ENCODE measurements around the gene DCTPP1. TPM values are rescaled to one million over a fixed set of nuclear protein-coding genes. Genes with fewer than 3 reads are reported as not detected.
A peak's percentile ranks its signal among the peaks of the same experiment; 100 is the strongest.

The DCTPP1 gene
- total and polyA plus RNA-seq, 9 of the 15 experiments (the other 6 are each of a cell fraction or from before 2014, with no cell fraction given) = 45.0 to 132 (median 80.6) TPM

- peak overlapping the region; percentile 81 for H3K27ac ChIP-seq (ENCODE audit: extremely low read depth, low read depth, low read length)
- no peaks in the 10 kb centered on the region for H3K27me3 ChIP-seq (ENCODE audit: control insufficient read depth in 2 of 2, insufficient read depth in 2 of 2, low read length in 2 of 2)
- no peaks in the 10 kb centered on the region for H4K20me1 ChIP-seq (replicated peaks; ENCODE audit: control insufficient read depth, insufficient read depth, low read length)
- H3K9me3 ChIP-seq (replicated peaks; ENCODE audit: control insufficient read depth, insufficient read depth, low read depth, low read length) = no peaks in the 10 kb centered on the region
- DNase-seq (ENCODE audit: extremely low read depth in 1 of 4, low spot score in 3 of 4) (no peak), FAIRE-seq (no peak), ATAC-seq (no peak; the same call in 2 of the 3 replicates)
- peak overlapping the region; percentile 96 for H2AFZ ChIP-seq (ENCODE audit: low read depth, low read length)
- H3K9ac ChIP-seq (ENCODE audit: insufficient read depth in 1 of 2, low read depth in 2 of 2, low read length in 2 of 2) = peak overlapping the region; percentile 69 to 97
- H3K9me1 ChIP-seq (ENCODE audit: control insufficient read depth, insufficient read depth, low read length) = no peaks in the 10 kb centered on the region
- ChIA-PET POLR2A (interaction anchor here (0.6 to 1.7 kb wide), 7 partner anchors 9 to 252 kb away, joined by 3 to 9 read pairs (median 3); partner anchors contain the start of genes CD2BP2 and DCTPP1), CTCF (ENCODE audit: low intra/inter-chr PET ratio) (no interaction called here)
- intact Hi-C loops (cut with micrococcal nuclease) (loop anchor here (5.0 kb wide), 2 partner anchors 34 to 49 kb away; partner anchors contain the start of genes CD2BP2, MYL11 and TBC1D10B), in situ Hi-C loops (cut with MboI) (loop anchor here (10.0 kb wide), 1 partner anchor 212 kb away; the partner anchor contains the start of genes BOLA2B, SLX1A and SULT1A3)
- peak overlapping the region; percentile 80 for H3K4me3 ChIP-seq
- peak overlapping the region; percentile 97 for H3K4me2 ChIP-seq (ENCODE audit: insufficient read depth, low read length)
- BruUV-seq (replicated peaks) = no TSS peak
- H3K36me3 ChIP-seq (ENCODE audit: control insufficient read depth, insufficient read depth, low read length) = peaks cover 22% of the 10 kb centered on the region; the same call in 2 of the 3 replicates
- peaks cover 25% of the 10 kb centered on the region; the same call in 2 of the 3 replicates for H3K79me2 ChIP-seq (ENCODE audit: control insufficient read depth, insufficient read depth, low read length)
- peaks cover 17 to 28% of the 10 kb centered on the region in 2 experiments; a peak in 4 of 5 replicates for H3K4me1 ChIP-seq (replicated peaks in 1 of 2; ENCODE audit: control insufficient read depth in 2 of 2, insufficient read depth in 2 of 2, low read length in 2 of 2)
- WGBS (ENCODE audit: insufficient coverage, low coverage, missing lambda C conversion rate) = 21% methylated on average over 14 of the region's 14 CpGs
- no peak for TF ChIP-seq THRB (CRISPR knock-in tag; conservative IDR thresholded peaks at IDR 0.05)
- TF ChIP-seq BCOR (IDR thresholded peaks at IDR 0.05) = peak; percentile 70; the same call in 1 of the 2 replicates
- TF ChIP-seq NR2C1 (IDR thresholded peaks at IDR 0.05) = no peak
- TF ChIP-seq NR2C1 (tag; IDR thresholded peaks at IDR 0.05) = 0 out of 2 replicates have a peak, but pooled peaks have one; percentile 28
- 0 out of 2 replicates have a peak, but pooled peaks have one; percentile 23 for TF ChIP-seq TCF15 (CRISPR knock-in tag; IDR thresholded peaks at IDR 0.05)
- 0 out of 2 replicates have a peak, but pooled peaks have one; percentile 27 for TF ChIP-seq LEF1 (IDR thresholded peaks at IDR 0.05)
- TF ChIP-seq GATAD2A (IDR thresholded peaks at IDR 0.05) = peak; percentile 46; the same call in 1 of the 2 replicates
- no peak for TF ChIP-seq DDX20 (tag; IDR thresholded peaks at IDR 0.05; ENCODE audit: low read depth)
- TF ChIP-seq HDGF (IDR thresholded peaks at IDR 0.05) = peak; percentile 67; the same call in 1 of the 2 replicates
- TF ChIP-seq HMG20A (CRISPR knock-in tag; conservative IDR thresholded peaks at IDR 0.05) = no peak
- no peak for TF ChIP-seq ZNF174 (CRISPR knock-in tag; IDR thresholded peaks at IDR 0.05)
- TF ChIP-seq GABPB1 (CRISPR knock-in tag; IDR thresholded peaks at IDR 0.05) = peak; percentile 17; the same call in 1 of the 2 replicates
- TF ChIP-seq POU5F1 (IDR thresholded peaks at IDR 0.05; ENCODE audit: borderline replicate concordance, low read depth, low read length, partially characterized antibody) = no peak
These were observed 23.1 kb downstream of the DCTPP1 start for GRCh38 chr16:30406795-30407101.

Data from K562 (cell line).